Measurements from ENCODE around the gene LRRC70. TPM values are rescaled to one million over a fixed set of nuclear protein-coding genes. Genes with fewer than 3 reads are reported as not detected.

LRRC70 gene
- total and polyA plus RNA-seq, 2 of the 8 experiments (the other 6 are each of a cell fraction or from before 2014, with no cell fraction given) = 0.62 to 0.67 TPM

- TF ChIP-seq, protein P1, sequence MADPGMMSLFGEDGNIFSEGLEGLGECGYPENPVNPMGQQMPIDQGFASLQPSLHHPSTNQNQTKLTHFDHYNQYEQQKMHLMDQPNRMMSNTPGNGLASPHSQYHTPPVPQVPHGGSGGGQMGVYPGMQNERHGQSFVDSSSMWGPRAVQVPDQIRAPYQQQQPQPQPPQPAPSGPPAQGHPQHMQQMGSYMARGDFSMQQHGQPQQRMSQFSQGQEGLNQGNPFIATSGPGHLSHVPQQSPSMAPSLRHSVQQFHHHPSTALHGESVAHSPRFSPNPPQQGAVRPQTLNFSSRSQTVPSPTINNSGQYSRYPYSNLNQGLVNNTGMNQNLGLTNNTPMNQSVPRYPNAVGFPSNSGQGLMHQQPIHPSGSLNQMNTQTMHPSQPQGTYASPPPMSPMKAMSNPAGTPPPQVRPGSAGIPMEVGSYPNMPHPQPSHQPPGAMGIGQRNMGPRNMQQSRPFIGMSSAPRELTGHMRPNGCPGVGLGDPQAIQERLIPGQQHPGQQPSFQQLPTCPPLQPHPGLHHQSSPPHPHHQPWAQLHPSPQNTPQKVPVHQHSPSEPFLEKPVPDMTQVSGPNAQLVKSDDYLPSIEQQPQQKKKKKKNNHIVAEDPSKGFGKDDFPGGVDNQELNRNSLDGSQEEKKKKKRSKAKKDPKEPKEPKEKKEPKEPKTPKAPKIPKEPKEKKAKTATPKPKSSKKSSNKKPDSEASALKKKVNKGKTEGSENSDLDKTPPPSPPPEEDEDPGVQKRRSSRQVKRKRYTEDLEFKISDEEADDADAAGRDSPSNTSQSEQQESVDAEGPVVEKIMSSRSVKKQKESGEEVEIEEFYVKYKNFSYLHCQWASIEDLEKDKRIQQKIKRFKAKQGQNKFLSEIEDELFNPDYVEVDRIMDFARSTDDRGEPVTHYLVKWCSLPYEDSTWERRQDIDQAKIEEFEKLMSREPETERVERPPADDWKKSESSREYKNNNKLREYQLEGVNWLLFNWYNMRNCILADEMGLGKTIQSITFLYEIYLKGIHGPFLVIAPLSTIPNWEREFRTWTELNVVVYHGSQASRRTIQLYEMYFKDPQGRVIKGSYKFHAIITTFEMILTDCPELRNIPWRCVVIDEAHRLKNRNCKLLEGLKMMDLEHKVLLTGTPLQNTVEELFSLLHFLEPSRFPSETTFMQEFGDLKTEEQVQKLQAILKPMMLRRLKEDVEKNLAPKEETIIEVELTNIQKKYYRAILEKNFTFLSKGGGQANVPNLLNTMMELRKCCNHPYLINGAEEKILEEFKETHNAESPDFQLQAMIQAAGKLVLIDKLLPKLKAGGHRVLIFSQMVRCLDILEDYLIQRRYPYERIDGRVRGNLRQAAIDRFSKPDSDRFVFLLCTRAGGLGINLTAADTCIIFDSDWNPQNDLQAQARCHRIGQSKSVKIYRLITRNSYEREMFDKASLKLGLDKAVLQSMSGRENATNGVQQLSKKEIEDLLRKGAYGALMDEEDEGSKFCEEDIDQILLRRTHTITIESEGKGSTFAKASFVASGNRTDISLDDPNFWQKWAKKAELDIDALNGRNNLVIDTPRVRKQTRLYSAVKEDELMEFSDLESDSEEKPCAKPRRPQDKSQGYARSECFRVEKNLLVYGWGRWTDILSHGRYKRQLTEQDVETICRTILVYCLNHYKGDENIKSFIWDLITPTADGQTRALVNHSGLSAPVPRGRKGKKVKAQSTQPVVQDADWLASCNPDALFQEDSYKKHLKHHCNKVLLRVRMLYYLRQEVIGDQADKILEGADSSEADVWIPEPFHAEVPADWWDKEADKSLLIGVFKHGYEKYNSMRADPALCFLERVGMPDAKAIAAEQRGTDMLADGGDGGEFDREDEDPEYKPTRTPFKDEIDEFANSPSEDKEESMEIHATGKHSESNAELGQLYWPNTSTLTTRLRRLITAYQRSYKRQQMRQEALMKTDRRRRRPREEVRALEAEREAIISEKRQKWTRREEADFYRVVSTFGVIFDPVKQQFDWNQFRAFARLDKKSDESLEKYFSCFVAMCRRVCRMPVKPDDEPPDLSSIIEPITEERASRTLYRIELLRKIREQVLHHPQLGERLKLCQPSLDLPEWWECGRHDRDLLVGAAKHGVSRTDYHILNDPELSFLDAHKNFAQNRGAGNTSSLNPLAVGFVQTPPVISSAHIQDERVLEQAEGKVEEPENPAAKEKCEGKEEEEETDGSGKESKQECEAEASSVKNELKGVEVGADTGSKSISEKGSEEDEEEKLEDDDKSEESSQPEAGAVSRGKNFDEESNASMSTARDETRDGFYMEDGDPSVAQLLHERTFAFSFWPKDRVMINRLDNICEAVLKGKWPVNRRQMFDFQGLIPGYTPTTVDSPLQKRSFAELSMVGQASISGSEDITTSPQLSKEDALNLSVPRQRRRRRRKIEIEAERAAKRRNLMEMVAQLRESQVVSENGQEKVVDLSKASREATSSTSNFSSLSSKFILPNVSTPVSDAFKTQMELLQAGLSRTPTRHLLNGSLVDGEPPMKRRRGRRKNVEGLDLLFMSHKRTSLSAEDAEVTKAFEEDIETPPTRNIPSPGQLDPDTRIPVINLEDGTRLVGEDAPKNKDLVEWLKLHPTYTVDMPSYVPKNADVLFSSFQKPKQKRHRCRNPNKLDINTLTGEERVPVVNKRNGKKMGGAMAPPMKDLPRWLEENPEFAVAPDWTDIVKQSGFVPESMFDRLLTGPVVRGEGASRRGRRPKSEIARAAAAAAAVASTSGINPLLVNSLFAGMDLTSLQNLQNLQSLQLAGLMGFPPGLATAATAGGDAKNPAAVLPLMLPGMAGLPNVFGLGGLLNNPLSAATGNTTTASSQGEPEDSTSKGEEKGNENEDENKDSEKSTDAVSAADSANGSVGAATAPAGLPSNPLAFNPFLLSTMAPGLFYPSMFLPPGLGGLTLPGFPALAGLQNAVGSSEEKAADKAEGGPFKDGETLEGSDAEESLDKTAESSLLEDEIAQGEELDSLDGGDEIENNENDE (IDR thresholded peaks at IDR 0.05; ENCODE audit: insufficient replicate concordance, low read length) = no peak
- TF ChIP-seq PHF8 (conservative IDR thresholded peaks at IDR 0.05; ENCODE audit: low read depth, low read length) (no peak), EP300 (IDR thresholded peaks at IDR 0.05; ENCODE audit: borderline replicate concordance in 1 of 2, low read depth in 2 of 2, low read length in 2 of 2) (no peak)
Measured at GRCh38 chr5:62574599-62574998, 4.0 kb upstream of the LRRC70 start (continued).
